Fibroblast of lung (primary cell): ENCODE measurements around the gene RPUSD3.

ENCODE experiments used
- EZH2 ChIP-seq: IDR thresholded peaks from 2 replicates; pipeline ENCODE4 v1.5.1; 2012; ENCODE audit warnings: low read length, control low read depth, mild to moderate bottlenecking; ENCODE audit errors: missing control alignments
- TF ChIP-seq, protein P1 (sequence below), 2 donors: IDR thresholded peaks in 1 of 2; conservative IDR thresholded peaks in 1 of 2; 1 replicate in 1 of 2; 2 replicates in 1 of 2; pipeline ENCODE4 v1.5.1; 2011 to 2012; ENCODE audit warnings: low read length in 2 of 2, control low read depth in 1 of 2, inconsistent platforms in 1 of 2, low read depth in 1 of 2, mild to moderate bottlenecking in 1 of 2

DNA sequence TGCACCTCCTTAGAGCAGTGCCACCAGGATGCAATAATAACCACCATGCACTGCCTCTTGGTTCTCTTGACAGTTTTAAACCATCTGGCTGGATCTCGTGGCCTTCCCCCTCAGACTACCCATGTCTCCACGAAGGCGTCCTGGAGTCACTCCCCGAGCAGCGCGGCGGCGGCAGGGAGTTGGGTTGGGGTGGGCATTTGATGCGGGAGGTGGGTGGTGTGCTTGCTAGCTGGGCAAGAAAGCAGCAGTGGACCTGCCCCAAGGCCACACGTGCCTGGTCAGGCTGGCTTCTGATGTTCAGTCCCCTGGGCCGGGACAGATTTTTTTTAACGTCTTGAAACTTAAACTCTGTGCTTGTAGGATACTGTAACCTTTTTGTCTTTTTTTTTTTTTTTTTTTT is 37.7 kb downstream of the RPUSD3 start:
- TF ChIP-seq, protein P1, sequence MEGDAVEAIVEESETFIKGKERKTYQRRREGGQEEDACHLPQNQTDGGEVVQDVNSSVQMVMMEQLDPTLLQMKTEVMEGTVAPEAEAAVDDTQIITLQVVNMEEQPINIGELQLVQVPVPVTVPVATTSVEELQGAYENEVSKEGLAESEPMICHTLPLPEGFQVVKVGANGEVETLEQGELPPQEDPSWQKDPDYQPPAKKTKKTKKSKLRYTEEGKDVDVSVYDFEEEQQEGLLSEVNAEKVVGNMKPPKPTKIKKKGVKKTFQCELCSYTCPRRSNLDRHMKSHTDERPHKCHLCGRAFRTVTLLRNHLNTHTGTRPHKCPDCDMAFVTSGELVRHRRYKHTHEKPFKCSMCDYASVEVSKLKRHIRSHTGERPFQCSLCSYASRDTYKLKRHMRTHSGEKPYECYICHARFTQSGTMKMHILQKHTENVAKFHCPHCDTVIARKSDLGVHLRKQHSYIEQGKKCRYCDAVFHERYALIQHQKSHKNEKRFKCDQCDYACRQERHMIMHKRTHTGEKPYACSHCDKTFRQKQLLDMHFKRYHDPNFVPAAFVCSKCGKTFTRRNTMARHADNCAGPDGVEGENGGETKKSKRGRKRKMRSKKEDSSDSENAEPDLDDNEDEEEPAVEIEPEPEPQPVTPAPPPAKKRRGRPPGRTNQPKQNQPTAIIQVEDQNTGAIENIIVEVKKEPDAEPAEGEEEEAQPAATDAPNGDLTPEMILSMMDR (conservative IDR thresholded peaks at IDR 0.05 in 1 of 2, IDR thresholded peaks at IDR 0.05 in 1 of 2; ENCODE audit: low read depth in 1 of 2, low read length in 2 of 2): no peak
- no peak for TF ChIP-seq EZH2
